HG03457 (cell line): ENCODE data around the gene TRIM63.
"Not testable (repeated sequence)": the region's sequence is repeated elsewhere in the genome, so short reads cannot be mapped to it uniquely, and the experiment has no call there.

ENCODE experiments used
- ATAC-seq: cut with Tn5 transposase; IDR thresholded peaks from one replicate; pipeline ENCODE4 v1.9.1; 2021; ENCODE audit warnings: moderate number of reproducible peaks; ENCODE audit not compliant: unreplicated experiment

Gene TRIM63

DNA sequence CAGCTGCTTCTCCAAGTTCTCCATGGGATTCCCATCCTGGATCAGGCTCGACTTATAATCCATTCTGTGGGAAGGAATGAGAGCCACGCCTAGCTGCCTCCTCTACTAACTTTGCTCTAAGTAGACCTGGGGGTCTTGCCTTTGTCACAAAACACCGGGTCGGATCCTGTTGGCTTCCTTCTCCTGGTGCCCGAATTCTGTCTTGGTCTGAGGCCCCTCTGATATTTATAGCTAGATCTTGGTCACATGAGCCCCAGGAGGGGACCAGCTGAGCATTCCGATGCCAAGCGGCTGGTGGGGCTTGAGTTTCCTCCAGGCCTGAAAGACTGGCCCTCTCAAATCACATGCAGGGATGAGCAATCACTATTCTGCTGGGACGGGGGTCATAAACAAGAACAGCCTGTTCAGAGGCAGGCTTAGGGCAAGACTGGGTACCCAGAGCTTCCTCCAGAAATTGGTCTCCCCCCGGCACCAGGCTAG is at the start of gene TRIM63:
TRIM63 (minus strand) TSS at position 199 of the 480 bp plus-strand sequence; CDS start at position 63, 136 bp downstream.
- no peak for ATAC-seq

DNA sequence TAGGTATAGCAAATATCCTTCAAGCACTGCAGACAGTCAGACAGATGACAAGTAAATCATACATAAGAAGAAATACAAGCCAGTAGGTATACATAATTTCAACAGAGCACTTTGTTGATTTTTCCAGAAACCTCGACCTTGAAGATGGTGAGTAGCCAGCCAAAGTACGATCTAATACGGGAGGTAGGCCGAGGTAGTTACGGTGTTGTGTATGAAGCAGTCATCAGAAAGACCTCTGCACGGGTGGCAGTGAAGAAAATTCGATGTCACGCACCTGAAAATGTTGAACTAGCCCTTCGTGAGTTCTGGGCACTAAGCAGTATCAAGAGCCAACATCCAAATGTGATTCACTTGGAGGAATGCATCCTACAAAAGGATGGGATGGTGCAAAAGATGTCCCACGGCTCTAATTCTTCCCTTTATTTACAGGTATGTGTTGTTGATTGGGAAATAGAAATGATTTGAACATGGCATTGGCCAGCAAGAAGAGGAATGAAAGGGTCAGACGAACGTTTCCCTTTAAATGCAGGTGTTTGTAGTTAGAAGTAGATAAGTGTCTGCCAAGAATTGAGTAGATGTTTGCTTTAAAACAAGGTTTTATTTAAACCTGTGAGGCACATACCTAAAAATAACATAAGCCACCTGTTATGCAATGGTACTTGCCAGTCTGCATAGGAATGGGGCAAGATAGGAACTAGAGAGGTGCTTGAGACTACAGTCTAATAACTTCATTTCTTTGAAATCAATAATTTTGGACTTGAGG is 46.9 kb upstream of the TRIM63 start:
- ATAC-seq: no peak

DNA sequence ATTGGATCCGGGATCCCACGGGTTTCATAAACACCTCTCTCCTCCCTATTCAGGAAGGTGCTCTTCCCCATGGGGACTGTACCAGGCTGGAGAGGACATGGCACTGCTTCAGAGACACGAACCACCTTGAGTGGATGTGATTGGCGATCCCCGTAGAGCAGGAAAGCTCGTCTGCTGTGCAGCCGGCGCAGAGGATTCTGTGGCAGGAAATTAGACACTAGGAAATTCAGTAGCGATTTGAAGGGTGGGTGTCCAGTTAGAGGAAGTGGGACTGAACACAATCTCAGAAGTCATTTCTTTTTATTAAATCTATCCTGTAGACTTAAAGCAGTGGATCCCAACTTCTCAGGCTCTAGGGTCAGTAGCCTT is 45.0 kb upstream of the TRIM63 start:
- ATAC-seq: peak; percentile 1

DNA sequence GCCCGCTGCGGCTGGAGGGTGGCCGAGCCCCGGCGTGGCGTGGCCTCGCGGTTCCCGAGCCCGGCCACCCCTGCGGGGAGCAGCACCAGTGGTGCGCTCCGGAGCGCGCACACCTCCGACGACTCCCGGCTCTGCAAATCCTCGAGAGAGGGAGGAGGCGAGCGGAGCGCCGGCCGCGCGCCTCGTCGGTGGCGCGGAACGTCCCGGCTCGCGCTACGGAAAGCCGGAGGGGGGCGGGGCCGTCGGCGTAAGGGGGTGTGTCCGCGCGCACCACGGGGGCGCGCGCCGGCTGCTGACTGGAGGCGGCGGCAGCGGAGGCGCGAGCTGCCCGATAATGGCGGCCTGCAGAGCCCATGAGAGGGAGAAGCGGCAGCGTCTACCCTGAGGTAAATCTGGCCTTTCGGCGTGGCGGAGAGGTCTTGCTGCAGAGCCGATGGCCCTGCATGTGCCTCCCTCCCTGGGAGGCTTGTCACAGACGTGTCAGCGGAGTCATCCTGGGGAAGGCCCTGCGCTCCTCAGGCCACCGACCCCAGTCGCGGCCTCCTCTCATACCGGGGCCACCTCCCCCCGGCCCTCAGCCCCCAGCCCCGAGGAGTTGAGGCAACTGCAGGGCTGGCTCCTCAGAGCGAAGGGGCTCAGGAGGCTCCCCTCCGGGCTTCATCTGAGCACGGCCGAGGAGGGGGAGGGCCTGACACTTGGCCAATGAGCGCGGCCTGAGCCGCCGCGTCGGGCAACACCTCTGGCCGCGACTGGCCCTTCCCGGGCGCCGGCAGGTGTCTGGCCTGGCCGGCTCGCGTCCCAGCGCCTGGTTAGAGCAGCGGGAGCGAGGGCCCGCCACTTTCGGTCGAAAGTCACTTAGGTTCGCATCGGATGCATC is 44.3 kb upstream of the TRIM63 start, which contains the start of gene PDIK1L:
PDIK1L (plus strand) TSS at position 295 of the 877 bp plus-strand sequence. CDS start 2,485 bp downstream, outside the sequence.
- peak; percentile 51 for ATAC-seq

DNA sequence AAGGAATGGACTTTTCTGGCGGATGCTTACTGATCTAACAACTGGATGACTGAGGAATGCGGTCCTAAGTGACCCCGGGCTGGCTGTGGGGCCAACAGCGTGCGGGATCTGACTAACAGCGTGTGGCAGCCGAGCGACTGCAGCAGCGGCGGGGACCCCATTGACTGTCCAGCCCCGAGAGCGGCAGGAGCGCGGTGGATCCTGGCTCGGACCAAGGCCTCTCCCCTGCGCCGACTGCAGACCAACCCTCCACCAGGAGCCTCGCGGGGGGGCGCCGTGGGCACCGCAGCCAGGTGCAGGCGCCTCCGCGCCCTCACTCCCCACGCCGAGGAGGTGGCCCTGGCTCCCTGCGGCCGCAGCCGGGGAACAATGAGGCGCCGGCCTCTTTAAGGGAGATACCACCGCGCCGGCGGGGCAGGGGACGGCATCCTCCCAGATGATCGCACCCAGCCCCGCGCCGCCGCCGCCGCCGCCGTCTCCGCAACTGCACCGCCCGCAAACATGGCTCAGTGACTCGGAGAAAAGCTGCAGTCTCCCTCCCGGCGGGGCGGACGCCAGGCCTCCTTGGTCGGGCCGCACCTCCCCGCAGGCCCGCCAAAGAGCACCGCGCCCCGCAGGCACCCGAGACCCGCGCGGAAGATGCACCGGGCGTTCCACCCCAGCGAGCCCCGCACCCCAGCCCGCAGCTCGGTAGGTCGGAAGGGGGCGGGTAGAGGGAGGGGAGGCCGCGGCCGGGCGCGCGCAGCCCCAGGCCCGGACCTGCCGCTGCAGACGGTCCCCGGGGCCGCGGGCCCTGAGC is 43.5 kb upstream of the TRIM63 start:
- ATAC-seq: peak; percentile 29

DNA sequence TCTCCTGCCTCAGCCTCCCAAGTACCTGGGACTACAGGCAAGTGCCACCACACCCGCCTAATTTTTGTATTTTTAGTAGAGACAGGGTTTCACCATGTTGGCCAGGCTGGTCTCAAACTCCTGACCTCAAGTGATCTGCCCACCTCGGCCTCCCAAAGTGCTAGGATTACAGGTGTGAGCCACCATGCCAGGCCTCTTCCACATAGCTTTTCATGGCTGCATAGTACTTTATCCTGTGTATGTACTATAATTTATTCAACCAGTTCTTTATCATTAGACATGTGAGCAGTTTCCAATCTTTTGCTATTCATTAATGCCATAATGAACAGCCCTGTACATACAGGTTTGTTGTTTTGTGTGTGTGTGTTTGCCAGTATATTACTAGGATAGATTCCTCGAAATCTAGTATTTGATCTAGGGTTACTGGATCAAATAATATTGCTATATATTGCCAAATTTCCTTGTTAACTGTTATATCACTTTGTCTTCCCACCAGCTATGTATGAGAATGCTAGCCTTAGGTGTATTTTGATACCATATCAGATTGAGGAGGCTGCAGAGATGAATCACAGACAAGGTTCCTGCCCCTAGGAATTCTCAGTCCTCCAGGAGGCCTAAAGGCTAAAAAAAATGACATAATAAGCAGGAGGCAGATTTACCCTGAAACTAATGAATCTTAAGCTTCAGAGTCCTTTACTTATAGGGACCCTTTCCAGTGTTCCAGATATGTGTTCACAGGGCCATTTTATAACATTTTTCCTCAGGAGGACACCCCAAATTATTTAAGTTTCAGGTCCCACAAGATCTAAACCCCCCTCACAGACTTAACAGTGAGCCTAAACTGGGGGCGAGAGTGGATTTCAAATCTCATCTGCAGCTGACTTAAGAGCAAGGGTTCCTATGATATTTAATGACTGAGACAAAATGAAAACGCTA is 42.1 kb upstream of the TRIM63 start:
- ATAC-seq: no peak

DNA sequence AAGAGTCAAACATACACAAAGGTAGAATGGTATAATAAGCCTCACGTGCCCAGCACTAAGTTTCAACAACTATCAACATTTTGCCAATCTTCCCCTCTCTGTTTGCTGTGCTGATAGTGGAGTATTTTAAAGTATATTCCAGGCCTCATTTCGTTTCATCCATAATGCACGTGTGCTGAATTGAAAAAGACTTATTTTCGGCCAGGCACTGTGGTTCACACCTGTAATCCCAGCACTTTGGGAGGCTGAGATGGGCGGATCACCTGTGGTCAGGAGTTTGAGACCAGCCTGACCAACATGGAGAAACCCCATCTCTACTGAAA is 37.8 kb upstream of the TRIM63 start:
- not testable (repeated sequence) for ATAC-seq

DNA sequence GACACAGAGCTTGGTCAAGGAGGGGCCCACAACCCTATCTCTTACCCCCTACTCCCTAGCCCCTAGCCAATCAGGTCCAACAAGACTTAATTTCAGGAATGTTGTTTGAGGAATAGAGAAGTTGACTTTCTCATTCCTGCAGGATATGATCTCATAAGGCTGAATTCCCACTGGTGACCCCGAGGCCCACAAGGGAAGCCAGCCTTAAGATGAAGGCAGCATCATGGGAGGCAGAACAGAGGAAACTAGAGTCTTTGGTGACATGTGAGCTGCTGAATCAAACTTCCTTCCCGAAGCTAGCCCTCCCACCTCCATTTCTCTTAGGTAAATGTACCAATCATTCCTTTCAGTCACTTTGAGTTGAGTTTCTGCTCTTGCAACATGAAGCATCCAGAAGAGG is 35.1 kb upstream of the TRIM63 start:
- no peak for ATAC-seq

DNA sequence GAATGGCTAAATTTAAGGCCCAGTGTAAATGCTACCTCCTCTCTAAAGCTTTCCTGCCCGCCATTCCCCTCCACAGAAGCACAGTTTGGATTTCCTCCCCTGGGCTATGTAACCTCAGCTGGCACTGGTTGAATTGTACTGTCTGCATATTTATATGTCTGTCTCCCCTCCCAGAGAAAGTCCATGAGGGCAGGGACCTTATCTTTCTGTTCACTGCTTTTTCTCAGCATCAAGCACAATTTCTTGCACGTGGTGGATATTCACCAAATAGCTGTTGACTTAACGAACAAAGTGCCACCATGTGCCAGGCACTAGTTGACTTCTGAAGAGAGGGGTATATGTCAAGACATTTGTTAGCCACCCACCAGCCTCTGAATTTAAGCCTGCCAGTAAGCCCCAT is 34.7 kb upstream of the TRIM63 start:
- no peak for ATAC-seq

DNA sequence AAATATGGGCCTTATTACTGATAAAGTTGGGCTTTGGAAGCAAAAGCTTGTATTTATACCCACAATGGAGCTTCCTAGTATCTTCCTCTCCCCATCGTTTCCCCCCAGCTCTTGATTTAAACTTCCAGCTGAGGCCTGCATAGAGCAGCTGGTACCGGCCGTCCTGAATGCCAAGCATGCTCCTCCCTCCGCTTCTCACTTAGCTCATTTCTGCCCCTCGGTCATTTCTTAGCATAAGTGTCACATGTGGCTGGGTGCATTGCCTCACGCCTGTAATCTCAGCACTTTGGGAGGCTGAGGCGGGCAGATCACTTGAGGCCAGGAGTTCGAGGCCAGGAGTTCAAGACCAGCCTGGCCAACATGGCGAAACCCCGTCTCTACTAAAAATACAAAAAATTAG is 32.8 kb upstream of the TRIM63 start:
- ATAC-seq: not testable (repeated sequence)

DNA sequence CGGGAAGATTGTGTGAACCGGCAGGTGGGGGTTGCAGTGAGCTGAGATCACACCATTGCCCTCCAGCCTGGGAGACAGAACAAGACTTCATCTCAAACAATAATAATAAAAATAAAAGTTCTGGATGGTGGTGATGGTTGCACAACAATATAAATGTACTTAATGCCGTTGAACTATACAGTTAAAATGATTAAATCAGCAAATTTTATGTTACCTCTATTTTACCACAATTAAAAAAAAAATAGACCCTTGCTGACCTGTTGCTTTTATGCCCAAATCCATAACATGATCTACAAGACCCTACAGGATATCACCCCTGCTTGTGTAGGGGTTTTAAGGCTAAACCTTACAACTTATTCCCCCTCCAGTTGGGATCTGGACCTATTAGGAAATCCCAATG is 32.4 kb upstream of the TRIM63 start:
- ATAC-seq: no peak

DNA sequence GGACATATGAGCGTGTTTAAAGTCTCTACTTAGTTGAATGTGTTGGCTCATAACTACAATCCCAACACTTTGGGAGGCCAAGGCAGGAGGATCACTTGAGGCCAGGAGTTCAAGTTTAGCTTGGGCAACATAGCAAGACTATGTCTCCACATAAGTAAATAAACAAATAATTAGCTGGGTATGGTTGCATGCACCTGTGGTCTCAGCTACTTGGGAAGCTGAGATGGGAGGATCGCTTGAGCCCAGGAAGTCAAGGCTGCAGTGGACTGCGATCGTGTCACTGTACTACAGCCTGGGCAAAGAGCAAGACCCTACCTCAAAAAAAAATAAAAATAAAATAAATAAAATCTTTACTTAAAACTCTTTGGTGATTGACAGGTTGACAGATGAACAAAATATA is 31.2 kb upstream of the TRIM63 start:
- no peak for ATAC-seq

DNA sequence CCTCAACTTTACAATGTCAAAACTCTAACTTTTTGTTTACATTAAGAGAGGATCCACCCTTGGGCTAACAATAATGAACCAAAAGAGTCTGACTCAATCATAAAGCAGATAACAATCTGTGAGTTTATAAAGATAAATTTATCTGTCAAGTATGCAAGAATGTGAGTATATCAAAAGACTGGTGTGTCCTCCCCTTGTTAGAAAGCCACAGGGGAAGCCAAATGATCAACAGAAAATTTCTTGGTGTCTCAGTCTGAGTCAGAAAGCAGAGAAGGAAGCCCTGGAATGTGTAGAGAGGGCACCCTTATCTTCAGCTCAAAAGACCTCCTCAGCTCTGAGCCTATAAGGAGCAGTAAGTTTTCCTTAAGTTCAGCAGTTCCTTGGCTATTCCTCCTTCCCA is 30.3 kb upstream of the TRIM63 start:
- ATAC-seq: no peak

DNA sequence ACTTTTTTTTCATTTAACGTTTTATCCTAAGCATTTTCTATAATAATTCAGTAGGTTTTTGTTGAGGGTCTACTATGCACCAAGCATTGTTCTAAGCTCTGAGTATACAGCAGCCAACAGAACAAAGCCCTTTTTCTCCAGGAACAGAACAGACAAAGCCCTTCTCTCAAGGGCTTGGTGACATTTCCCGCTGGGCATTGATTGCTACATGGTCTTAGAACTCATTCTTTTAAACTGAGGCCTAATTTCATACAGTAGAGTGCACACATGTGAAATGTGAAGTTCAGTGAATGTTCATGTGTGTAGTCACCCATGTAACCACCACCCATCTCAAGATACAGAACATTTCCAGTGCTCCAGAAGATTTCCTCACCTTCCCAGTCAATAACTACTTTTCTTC is 29.0 kb upstream of the TRIM63 start:
- ATAC-seq: no peak

DNA sequence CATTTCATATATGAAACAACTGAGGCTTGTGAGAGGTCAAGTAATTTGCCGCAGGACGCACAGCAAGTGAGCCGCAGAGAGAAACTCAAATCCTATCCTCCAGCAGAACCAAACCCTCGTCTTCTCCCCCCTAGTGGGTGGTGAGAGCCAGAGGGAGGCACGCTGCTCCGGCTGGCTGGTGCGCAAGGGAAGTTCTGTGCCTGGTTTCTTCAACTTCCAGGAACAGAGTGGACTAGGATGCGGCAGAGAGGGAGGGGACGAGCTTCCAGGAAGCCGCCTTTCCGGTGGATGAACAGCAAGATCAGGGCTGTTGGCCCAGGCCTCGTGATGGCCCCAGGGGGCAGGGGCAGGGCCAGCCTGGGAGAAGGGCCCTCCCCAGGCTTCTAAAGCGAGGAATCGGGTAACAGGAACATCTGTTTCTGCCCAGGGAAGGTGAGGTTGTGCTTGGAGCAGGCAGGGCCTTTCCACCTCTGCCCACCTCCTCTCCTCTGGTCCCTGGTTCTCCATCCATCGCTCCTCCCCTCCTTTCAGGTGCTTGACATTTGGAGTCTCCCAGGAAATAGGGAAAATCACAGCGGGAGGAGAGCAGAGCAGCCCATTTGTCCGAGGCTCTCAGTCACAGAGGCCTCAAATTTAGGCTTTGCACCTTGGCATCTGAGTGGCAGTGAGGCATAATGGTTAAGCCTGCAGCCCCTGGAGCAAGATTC is 27.4 kb upstream of the TRIM63 start:
- no peak for ATAC-seq

DNA sequence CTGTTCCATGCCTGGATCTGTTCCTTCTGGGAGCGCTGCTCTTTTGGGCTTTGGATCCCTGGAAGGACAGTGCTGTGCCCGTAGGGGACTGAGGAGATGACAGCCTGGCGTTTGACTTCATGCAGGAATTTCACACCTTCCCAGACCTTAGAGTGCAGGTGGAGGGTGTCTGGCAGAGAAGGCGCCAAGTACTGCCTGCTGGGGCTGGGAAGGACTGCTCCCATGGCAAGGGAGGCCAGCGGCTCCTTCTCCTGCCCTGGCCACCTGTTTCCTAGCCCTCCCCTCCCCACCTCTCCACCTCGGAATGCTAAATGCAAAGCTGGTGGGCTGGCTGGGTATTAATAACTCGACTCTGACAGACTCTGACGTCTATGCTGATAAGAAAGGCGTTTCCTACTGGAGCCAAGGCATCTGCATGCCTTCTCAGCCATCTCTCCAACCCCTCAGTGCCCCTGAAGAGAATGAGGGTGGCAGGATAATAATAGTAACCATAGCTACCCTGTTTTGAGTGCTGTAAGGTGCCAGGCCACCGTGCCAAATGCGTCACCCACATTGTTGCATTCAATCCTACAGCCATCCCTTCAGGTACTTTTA is 26.7 kb upstream of the TRIM63 start:
- ATAC-seq: no peak

DNA sequence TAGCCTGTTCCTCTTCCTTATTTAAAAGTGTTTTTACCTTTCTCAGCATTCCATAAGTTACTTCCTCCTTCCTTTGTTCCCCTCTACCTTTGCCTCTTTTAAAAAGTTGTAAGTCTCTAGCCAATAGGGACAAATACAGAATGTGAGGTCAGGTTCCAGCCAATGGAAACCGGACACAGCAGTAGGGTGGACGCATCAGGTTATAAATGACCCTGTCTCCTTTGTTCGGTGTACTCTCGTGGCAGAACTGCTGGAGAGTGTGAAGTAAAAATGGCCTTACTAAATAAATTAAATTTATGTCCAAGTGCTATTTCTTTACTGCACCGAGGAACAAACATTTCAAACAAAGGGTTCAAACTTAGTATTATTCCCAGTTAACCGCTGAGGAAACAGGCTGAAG is 26.1 kb upstream of the TRIM63 start:
- ATAC-seq: not testable (repeated sequence)

DNA sequence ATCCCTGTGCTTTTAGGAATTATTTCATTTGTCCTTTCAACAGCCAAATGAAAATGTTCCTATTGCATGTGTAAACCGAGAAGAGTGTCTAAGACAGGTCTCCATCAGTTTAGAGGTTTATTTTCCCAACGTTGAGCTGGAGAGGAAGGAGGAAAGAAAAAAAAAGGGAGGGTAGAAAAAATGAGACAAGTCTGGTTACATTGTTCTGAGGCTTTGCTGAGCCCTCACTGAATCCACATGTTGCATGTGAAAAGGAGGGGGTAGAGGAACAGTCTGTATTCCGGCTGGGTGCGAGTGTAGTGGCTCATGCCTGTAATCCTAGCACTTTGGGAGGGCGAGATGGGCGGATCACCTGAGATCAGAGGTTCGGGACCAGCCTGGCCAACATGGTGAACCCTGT is 25.0 kb upstream of the TRIM63 start:
- ATAC-seq: no peak

DNA sequence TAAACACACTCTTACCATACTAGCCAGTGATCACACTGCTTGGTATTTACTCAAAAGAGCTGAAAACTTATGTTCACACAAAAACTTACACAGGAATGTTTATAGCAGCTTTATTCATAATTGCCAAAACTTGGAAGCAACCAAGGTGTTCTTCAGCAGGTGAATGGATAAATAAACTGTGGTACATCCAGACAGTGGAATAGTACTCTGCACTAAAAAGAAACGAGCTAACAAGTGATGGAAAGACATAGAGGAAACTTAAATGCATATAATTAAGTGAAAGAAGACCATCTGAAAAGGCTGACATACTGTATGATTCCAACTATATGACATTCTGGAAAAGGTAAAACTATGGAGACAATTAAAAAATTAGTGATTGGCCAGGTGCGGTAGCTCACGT is 23.5 kb upstream of the TRIM63 start:
- ATAC-seq: no peak
